Esophagus squamous epithelium (tissue), 5 donors: ENCODE results near the gene HSF2BP. TPM values are rescaled to one million over a fixed set of nuclear protein-coding genes. Genes with fewer than 3 reads are reported as not detected.

Experiments used
- DNase-seq: peaks from one replicate; lab custom pipeline; 2025; lab: John Stamatoyannopoulos, UW
- H3K27ac ChIP-seq, 4 donors: fragments of 200-600 bp; sonication (generic); one replicate each; pipeline ENCODE4 v1.5.1; 2016 to 2019; ENCODE audit warnings: mild to moderate bottlenecking in 1 of 4
- H3K27me3 ChIP-seq, 4 donors: fragments of 200-600 bp; sonication (generic); 1 replicate in 3 of 4; 2 replicates in 1 of 4; pipeline versions ENCODE4 v1.5.1 to v1.6.0; 2017 to 2021; ENCODE audit warnings: antibody characterized with exemption in 1 of 4
- H3K36me3 ChIP-seq, 3 donors: fragments of 200-600 bp; sonication (generic); one replicate each; pipeline ENCODE4 v1.5.1; 2016 to 2019
- H3K4me1 ChIP-seq, 3 donors: fragments of 200-600 bp; sonication (generic); one replicate each; pipeline ENCODE4 v1.5.1; 2017 to 2019
- H3K4me3 ChIP-seq, 4 donors: fragments of 200-600 bp; sonication (generic); 1 replicate in 3 of 4; 2 replicates in 1 of 4; pipeline ENCODE4 v1.5.1; 2016 to 2019; ENCODE audit warnings: mild to moderate bottlenecking in 2 of 4, moderate library complexity in 1 of 4
- H3K9me3 ChIP-seq, 3 donors: fragments of 200-600 bp; sonication (generic); one replicate each; pipeline ENCODE4 v1.5.1; 2016 to 2019
- POLR2A ChIP-seq, 4 donors: fragments of 450-650 bp; IDR thresholded peaks; one replicate each; pipeline ENCODE4 v1.6.1; 2017; ENCODE audit warnings: antibody characterized with exemption in 4 of 4, mild to moderate bottlenecking in 4 of 4, moderate library complexity in 3 of 4
- WGBS, 2 donors: methylation state at CpG; one replicate each; pipeline ENCODE4 v1.1.5; 2018; 5-methylcytosine and 5-hydroxymethylcytosine counted together
- intact Hi-C: fragments of 100-400 bp; cut with DNase I; formaldehyde crosslinking; loops from one replicate; pipeline ENCODE4 v1.15.0; 2022
- total RNA-seq, 4 donors: library from RNA; depleted of rRNA; stranded (reverse); fragments of >200 nt; gene quantifications; one replicate each; pipeline ENCODE4 v1.1.0, GENCODE V29; 2016
- TF ChIP-seq, protein P1 (sequence below), 6 experiments: fragments of 450-650 bp in 4 of 6; fragments of 200-600 bp in 2 of 6; sonication (generic) in 2 of 6; IDR thresholded peaks; one replicate each; pipeline ENCODE4 v1.5.1; 2016 to 2019; ENCODE audit warnings: antibody characterized with exemption in 6 of 6, mild to moderate bottlenecking in 4 of 6, moderate library complexity in 4 of 6
- donor health status: DM: yes; HTN: yes; CAD: no.

HSF2BP gene
- total RNA-seq, 4 donors from 2014 or later: 0.35 to 1.1 (median 0.76) TPM; not detected in 1

DNA sequence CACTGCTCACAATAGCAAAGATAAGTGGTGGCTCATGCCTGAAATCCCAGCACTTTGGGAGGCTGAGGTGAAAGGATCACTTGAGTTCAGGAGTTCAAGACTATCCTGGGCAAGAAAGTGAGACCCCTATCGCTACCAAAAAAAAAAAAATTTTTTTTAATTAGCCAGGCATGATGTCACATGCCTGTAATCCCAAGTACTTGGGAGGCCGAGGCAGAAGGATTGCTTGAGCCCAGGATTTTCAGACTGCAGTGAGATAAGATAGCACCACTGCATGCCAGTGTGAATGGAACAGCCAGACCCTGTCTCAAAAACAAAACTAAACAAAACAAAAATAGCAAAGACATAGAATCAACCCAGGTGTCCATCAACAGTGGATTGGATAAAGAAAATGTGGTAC lies 50.6 kb downstream of the HSF2BP start:
- no peaks in the 10 kb centered on the region for H3K27me3 ChIP-seq
- H3K4me1 ChIP-seq: peaks cover 0 to 22% (median 12%) of the 10 kb centered on the region in 3 donors
- intact Hi-C loops: no loop called here
- H3K36me3 ChIP-seq: no peaks in the 10 kb centered on the region
- H3K4me3 ChIP-seq: no peak overlapping the region
- TF ChIP-seq, protein P1, sequence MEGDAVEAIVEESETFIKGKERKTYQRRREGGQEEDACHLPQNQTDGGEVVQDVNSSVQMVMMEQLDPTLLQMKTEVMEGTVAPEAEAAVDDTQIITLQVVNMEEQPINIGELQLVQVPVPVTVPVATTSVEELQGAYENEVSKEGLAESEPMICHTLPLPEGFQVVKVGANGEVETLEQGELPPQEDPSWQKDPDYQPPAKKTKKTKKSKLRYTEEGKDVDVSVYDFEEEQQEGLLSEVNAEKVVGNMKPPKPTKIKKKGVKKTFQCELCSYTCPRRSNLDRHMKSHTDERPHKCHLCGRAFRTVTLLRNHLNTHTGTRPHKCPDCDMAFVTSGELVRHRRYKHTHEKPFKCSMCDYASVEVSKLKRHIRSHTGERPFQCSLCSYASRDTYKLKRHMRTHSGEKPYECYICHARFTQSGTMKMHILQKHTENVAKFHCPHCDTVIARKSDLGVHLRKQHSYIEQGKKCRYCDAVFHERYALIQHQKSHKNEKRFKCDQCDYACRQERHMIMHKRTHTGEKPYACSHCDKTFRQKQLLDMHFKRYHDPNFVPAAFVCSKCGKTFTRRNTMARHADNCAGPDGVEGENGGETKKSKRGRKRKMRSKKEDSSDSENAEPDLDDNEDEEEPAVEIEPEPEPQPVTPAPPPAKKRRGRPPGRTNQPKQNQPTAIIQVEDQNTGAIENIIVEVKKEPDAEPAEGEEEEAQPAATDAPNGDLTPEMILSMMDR (IDR thresholded peaks at IDR 0.05): no peak
- no peak for TF ChIP-seq POLR2A (IDR thresholded peaks at IDR 0.05)
- no peak for DNase-seq
- 56 to 67% methylated on average over 2 of the region's 2 CpGs for WGBS, 2 donors
- no peaks in the 10 kb centered on the region for H3K9me3 ChIP-seq
- no peak overlapping the region for H3K27ac ChIP-seq

DNA sequence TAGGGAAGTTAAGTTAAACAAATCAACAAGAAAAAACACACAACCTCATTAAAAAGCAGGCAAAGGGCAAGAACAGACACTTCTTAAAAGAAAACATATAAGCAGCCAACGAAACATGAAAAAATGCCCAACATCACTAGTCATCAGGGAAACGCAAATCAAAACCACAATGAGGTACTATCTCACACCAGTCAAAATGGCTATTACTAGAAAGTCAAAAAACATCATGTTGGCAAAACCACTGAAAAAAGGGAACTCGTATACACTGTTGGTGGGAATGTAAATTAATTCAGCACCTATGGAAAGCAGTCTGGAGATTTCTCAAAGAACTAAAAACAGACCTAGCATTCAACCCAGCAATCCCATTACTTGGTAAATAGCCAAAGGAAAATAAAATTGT lies 51.1 kb downstream of the HSF2BP start:
- Histone ChIP-seq H3K27me3 (no peaks in the 10 kb centered on the region), H3K36me3 (no peaks in the 10 kb centered on the region), H3K27ac (no peak overlapping the region), H3K9me3 (no peaks in the 10 kb centered on the region), H3K4me3 (no peak overlapping the region), H3K4me1 (peaks cover 0 to 22% (median 12%) of the 10 kb centered on the region in 3 donors)
- TF ChIP-seq POLR2A (IDR thresholded peaks at IDR 0.05): no peak
- TF ChIP-seq, protein P1 (IDR thresholded peaks at IDR 0.05): no peak
- 23 to 27% methylated on average over 3 of the region's 3 CpGs for WGBS, 2 donors
- no peak for DNase-seq
- intact Hi-C loops: no loop called here

DNA sequence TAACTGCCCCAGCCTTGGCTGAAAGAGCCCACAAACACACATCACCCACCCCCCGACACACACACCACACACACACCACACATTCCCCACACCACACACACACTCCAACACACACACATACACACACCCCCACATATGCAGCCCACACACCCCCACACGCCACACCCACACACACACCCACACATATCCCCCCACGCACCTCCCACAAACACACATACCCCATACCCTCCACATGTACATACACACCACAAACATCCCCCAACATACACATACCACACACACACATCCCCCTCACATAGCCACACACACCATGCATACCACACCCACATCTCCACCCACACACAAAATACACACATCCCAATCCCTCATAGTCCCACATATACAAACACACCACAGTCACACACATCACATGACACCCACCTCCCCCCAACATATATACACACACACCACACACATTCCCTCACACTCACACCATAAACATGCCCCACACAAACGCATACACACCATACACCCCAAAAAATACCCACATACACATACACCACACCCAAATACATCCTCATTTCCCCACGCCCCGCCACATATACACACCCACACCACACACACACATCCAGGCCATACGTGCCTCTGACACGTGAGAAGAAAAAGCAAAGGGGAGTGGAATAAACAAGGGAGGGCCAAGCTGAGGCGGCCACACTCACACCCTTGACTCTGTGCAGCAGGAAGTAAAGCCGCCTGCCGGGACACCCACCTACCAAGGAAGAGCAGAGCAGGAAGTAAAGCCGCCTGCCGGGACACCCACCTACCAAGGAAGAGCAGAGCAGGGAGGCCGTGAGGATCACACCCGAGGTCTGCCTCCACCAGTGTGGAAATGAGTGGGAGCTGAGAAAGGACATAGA lies 53.7 kb downstream of the HSF2BP start:
- no peak for DNase-seq
- H3K4me1 ChIP-seq: peaks cover 0 to 14% (median 12%) of the 10 kb centered on the region in 3 donors
- H3K36me3 ChIP-seq: no peaks in the 10 kb centered on the region
- H3K27me3 ChIP-seq: no peaks in the 10 kb centered on the region
- no peak overlapping the region for H3K4me3 ChIP-seq
- TF ChIP-seq, protein P1 (IDR thresholded peaks at IDR 0.05): no peak
- no peak for TF ChIP-seq POLR2A (IDR thresholded peaks at IDR 0.05)
- intact Hi-C loops: no loop called here
- no peaks in the 10 kb centered on the region for H3K9me3 ChIP-seq
- 84 to 91% methylated on average over 12 to 15 of the region's 15 CpGs for WGBS, 2 donors
- H3K27ac ChIP-seq: no peak overlapping the region

DNA sequence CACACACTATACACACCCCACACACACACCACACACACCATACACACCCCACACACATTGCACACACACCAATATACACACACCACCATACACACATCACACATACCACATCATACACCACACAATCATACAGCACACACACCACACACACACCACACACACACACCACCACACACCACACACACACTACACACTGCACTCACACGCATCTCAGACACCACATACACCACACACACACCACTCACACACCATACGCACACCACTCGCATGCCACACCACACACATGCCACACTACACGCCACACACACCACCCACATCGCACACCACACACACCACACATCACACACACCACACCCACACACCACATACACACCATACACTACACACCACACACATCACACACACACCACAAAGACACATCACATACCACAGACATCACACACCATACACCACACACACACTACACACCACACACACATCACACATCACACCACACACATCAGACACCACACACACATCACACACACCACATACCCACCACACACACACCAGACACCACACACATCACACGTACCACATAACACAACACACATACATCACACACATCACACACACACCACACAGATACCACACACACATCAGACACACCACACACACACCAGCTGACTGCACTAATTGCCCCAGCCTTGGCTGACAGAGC lies 54.6 kb downstream of the HSF2BP start:
- no peak overlapping the region for H3K27ac ChIP-seq
- no peak overlapping the region for H3K4me3 ChIP-seq
- WGBS, 2 donors: 92 to 93% methylated on average over 6 of the region's 6 CpGs
- no peak for DNase-seq
- intact Hi-C loops: no loop called here
- no peaks in the 10 kb centered on the region for H3K27me3 ChIP-seq
- H3K4me1 ChIP-seq: peaks cover 0 to 6% (median 6%) of the 10 kb centered on the region in 3 donors
- H3K36me3 ChIP-seq: no peaks in the 10 kb centered on the region
- no peaks in the 10 kb centered on the region for H3K9me3 ChIP-seq
- TF ChIP-seq, protein P1 (IDR thresholded peaks at IDR 0.05): no peak
- TF ChIP-seq POLR2A (IDR thresholded peaks at IDR 0.05): no peak
